ENCODE measurements around the gene TAF3.

TAF3 gene

GRCh38 chr10:7887174-7887816 lies 69.0 kb downstream of the TAF3 start:
- DNase-seq = no peak

- DNase-seq = no peak
These were observed 71.7 kb downstream of the TAF3 start for GRCh38 chr10:7889947-7890542.

GRCh38 chr10:7890781-7891180 lies 72.5 kb downstream of the TAF3 start:
- no peak for DNase-seq

DNA sequence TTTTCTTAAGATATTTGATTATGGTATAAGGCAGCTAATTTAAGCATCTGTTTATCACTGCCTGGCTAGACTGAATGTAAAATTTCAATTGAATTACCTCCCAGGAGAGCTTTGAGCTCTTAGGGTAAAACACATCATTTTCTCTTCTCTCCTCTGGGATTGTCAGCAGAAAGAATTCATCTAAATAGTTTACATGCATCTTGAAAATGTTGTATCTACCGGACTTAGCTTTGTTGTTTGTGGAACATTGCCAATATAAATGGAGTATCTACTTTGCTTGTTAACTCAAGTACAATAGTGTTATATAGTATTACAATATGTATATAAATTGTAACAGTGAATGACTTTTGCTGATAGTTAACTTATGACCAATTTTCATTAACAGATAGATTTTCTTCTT lies 73.3 kb downstream of the TAF3 start:
- no peak for DNase-seq

- no peak for DNase-seq
These were observed 73.8 kb downstream of the TAF3 start for GRCh38 chr10:7892146-7892545.

- DNase-seq = no peak
These were observed 77.4 kb downstream of the TAF3 start for GRCh38 chr10:7895699-7896090.

DNA sequence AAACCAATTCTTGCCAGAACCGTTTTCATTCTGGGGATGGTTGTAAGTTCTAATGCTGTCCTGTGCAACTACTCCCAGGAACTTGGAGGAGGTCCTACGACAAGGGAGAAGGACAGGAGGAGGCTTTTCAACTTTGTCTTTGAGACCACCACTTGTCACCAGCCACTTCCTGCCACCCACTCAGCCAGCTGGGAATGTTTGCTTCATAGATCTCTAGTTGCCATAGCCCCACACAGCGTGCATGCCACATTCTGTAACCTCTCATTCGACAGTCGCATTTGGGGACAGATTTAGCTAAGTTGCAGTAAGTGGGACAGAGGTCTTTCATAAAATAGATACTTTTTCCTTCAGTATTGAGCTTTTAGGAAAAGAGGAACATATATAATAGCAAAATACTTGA lies 78.0 kb downstream of the TAF3 start:
- no peak for DNase-seq

DNA sequence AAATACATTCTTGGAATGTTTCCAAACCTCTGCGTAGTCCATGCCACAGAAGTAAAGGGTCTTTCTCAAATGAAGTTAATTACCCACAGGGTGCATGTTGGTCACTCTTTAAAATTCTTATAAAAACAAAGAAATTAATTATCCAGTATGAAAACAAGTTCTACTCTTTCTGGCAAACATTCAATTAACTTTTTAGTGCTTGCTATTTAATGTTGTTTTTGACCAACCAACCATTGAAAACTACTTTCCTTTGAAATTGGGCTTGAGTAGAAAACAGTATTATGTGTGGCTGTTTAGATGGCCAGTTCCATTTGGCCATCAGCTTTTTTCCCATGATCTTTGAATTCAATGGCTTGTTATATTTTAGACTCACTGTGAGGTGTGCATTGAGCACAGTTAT lies 83.0 kb downstream of the TAF3 start:
- no peak for DNase-seq

DNA sequence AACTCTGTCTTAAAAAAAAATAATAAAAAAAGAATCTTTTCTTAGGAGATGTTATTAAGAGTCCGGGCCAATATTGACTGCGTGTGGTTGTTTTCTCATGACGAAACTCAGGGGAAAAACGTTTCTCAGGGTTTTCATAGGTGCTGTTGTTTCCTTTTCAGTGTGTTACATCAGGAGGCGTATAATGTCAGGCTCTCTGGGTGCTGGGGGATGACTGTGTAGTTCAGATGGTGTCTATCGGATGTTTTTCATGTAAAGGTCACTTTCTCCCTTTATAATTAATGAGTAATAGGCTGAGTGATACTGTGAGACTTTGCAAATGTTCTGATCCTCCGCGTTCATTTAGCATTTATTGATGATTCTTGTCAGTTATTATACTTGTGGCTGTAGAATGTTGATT lies 84.1 kb downstream of the TAF3 start:
- DNase-seq = no peak

DNA sequence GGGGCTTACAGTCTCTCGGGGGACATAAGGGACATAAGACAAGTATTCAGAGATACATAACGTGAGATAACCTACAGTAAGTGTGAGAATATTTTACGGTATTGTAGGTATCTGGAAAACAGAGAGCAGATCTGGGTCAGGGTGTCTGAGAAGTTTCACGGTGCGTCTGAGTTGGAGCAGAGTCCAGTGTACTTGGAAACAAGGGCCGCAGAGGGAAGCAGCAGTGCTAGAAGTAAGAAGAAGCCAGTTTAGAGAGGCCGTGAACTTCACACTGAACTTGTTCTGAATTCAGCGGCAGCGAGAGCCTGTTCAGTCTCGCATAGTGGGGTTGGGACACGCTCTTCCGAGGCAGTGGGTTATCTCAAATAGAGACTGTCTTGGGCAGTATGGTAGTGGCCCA lies 85.5 kb downstream of the TAF3 start:
- no peak for DNase-seq

GRCh38 chr10:7906128-7906527 lies 87.8 kb downstream of the TAF3 start:
- DNase-seq = no peak

GRCh38 chr10:7908541-7909210 lies 90.4 kb downstream of the TAF3 start:
- no peak for DNase-seq

- no peak for DNase-seq
These were observed 95.0 kb downstream of the TAF3 start for GRCh38 chr10:7913126-7913872.

DNA sequence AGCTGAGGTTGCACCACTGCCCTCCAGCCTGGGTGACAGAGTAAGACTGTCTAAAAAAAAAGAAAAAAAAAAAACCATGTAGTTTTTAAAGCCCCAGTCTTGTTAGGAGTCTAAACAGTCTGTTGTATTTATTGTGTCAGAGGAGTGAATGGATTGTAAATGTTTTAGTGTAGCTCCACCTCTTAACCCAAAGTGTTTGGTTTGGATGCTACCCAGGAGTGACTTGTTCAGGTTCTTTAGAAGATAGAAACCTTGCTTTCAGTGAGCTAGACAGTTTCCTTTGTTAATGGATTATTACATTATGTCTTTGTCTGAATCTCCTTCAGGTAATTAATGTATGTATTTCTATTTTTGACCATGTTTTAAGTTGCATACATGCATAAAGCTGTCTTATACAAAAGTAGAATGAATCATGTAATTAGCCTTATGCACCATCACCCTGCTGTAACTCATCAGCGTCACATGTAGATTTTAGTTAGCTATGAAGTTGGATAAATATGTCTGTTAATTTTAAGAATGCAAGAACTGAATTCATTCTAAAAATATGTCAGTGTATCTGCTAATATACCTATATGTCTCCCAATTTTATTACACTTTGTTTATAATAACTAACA lies 97.7 kb downstream of the TAF3 start:
- no peak for DNase-seq

- no peak for DNase-seq
These were observed 99.4 kb downstream of the TAF3 start for GRCh38 chr10:7917736-7918135.

GRCh38 chr10:7922707-7923106 lies 104.4 kb downstream of the TAF3 start:
- no peak for DNase-seq

- no peak for DNase-seq
These were observed 110.2 kb downstream of the TAF3 start for GRCh38 chr10:7928536-7928935.

DNA sequence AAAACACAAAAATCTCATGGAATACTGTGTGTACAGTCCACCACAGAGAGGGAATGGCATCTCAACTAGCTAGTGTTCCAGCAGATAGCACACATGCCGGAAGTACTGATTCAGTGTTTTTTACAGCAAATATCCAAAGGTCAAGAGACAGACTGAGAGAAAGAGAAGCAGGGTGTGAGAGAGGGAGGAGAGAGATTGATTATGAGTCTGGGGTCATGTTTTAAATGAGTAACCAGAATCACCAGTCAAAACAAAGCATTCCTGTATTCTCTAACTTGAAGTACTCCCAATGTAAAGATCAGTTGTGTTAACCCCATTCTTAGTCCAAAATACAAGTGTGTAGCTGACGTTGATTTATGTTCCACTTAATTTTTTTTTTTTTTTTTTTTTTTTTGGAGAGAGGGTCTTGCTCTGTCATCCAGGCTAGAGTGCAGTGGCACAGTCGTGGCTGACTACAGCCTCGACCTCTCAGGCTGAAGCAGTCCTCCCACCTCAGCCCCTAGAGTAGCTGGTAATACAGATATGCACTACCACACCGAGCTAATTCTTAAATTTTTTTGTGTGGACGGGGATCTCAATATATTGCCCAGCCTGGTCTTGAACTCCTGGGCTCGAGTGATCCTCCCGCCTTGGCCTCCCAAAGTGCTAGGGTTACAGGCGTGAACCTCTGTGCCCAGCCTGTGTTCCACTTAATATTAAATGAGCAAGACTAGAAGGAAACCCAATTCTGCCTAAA lies 114.2 kb downstream of the TAF3 start:
- DNase-seq = no peak

GRCh38 chr10:7933262-7933661 lies 115.0 kb downstream of the TAF3 start:
- no peak for DNase-seq

- DNase-seq = no peak
These were observed 115.5 kb downstream of the TAF3 start for GRCh38 chr10:7933757-7934156.

GRCh38 chr10:7937315-7937945 lies 119.1 kb downstream of the TAF3 start:
- no peak for DNase-seq

- DNase-seq = no peak
These were observed 123.3 kb downstream of the TAF3 start for GRCh38 chr10:7941576-7941975.

Measured in DMS79 (cell line).